Measurements from ENCODE around the gene PTPRR. TPM values are rescaled to one million over a fixed set of nuclear protein-coding genes. Genes with fewer than 3 reads are reported as not detected.
"Not testable (repeated sequence)": the region's sequence is repeated elsewhere in the genome, so short reads cannot be mapped to it uniquely, and the experiment has no call there.

Gene PTPRR
- total RNA-seq, 4 donors from 2014 or later, result 0.24 to 0.95 (median 0.30) TPM

DNA sequence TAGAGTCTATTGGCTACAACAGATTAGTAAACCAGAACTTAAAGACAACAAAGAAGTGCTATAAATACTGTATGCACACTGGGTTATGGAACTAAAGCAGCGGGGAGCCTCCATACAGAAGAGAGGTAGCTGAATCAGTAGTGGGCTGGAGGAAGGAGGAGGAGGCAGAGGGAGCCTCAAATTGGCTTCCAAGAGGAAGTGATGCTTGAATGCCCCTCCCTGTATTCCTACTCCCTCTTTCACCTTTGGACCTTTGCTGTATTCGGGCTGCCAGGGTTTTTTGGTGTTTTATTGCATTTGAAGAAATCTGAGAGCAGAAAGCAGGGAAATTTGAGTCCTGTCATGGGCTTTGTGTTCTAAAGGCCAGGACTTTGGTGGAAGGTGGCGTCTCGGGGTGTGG is 179.3 kb downstream of the PTPRR start:
- ATAC-seq (ENCODE audit: low FRiP score) (no peak), DNase-seq (ENCODE audit: low spot score) (no peak)
- TF ChIP-seq, protein P1, sequence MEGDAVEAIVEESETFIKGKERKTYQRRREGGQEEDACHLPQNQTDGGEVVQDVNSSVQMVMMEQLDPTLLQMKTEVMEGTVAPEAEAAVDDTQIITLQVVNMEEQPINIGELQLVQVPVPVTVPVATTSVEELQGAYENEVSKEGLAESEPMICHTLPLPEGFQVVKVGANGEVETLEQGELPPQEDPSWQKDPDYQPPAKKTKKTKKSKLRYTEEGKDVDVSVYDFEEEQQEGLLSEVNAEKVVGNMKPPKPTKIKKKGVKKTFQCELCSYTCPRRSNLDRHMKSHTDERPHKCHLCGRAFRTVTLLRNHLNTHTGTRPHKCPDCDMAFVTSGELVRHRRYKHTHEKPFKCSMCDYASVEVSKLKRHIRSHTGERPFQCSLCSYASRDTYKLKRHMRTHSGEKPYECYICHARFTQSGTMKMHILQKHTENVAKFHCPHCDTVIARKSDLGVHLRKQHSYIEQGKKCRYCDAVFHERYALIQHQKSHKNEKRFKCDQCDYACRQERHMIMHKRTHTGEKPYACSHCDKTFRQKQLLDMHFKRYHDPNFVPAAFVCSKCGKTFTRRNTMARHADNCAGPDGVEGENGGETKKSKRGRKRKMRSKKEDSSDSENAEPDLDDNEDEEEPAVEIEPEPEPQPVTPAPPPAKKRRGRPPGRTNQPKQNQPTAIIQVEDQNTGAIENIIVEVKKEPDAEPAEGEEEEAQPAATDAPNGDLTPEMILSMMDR (IDR thresholded peaks at IDR 0.05), result no peak

DNA sequence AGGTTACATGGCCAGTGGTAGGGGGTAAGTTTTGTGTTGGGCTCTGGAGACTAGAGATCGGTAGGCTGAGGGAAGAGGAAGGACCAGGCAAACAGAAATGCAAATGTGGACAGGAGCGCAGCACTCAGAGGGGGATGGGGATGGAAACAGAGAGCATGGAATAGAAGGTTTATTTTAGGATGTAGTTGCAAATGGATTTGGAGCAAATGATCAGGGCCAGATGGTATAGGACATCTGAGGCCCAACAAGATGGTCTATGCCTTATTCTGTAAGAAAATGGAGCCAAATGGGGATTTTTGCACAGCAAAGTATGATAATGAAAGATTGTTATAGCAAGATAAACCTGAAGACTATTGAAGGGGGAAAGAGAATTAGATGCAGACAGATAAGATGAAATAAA is 180.8 kb downstream of the PTPRR start:
- TF ChIP-seq, protein P1 (IDR thresholded peaks at IDR 0.05), result no peak
- DNase-seq (ENCODE audit: low spot score) (no peak), ATAC-seq (ENCODE audit: low FRiP score) (no peak)

DNA sequence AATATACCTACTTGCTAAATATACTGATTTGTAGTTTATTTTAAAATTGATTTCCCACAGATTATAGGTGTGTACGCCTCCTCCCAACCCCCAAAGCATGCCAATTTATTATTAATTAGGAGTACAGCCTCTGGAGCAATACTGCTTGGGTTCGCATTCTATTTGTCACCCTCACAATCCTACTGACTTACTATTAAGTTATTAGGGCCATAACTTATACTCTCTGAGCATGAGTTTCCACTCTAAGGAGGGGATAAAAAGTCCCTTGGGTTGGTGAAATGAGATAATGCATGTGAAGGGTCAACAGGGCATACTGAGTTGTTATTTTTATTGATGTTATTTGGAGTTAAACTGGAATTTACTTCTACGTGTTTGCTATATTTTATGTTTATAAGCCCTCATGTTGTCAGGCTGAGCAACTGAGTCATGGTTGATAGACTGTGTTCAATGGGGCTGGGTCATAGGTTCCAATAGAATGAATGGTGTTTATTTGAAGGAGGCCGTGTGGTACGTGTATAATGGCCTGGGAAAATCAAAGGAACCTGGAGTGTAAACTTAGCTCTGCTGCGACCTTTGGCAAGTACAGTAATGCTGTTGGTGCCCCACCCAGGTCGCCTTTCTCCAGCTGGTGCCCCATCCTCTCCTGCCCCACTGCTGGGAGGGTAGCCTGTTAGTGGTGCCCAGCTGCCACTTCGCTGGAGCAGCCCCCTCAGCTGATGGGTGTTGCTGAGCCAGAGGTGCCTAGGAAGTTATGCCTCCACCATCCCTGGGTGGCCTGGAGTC is 184.0 kb downstream of the PTPRR start:
- DNase-seq (ENCODE audit: low spot score), result no peak
- ATAC-seq (ENCODE audit: low FRiP score), result no peak
- TF ChIP-seq, protein P1 (IDR thresholded peaks at IDR 0.05), result no peak

DNA sequence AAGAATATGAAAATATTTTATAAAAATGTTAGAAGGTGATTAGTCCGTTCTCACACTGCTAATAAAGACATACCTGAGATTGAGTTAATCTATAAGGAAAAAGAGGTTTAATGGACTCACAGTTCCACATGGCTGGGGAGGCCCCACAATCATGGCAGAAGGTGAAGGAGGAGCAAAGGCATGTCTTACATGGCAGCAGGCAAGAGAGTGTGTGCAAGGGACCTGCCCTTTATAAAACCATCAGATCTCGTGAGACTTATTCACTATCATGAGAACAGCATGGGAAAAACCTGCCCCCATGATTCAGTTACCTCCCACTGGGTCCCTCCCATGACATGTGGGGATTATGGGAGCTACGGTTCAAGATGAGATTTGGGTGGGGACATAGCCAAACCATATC is 185.3 kb downstream of the PTPRR start:
- not testable (repeated sequence) for ATAC-seq (ENCODE audit: low FRiP score); DNase-seq (ENCODE audit: low spot score)

DNA sequence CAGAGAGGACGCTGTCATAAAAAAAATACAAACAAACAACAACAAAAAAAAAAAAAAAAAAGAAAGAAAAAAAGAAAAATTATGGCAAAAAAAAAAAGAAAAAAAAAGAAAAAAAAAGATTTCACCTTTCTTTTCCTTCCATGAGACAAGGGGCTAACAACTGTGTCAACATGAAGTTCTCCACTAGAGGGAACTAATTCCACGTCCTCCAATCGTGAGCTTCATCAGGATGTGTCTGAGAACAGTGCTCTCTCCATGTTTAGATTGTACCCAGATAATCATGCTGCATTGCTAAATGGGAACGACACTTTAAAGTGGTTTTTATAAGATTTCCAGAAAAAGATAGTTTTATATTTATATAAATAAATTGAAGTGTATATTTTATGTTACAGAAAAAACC is 187.2 kb downstream of the PTPRR start:
- no peak for ATAC-seq (ENCODE audit: low FRiP score)
- no peak for DNase-seq (ENCODE audit: low spot score)
- TF ChIP-seq, protein P1 (IDR thresholded peaks at IDR 0.05), result no peak

DNA sequence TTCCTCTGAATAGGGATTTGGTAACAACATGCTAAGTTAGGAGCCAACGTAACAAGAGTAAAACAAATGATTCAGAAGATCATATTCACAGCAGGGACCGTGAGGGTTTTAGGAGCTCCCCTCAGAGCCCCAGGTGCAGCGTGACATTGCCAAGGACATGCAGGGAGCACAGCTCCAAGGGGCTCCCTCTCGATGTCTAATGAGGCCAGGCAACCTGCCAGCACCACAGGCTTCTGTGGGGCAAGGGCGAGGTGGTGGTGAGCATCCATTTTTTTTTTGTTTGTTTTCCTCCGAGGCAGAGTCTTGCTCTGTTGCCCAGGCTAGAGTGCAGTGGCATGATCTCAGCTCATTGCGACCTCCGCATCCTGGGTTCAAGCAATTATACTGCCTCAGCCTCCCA is 188.3 kb downstream of the PTPRR start:
- ATAC-seq (ENCODE audit: low FRiP score) (no peak), DNase-seq (ENCODE audit: low spot score) (no peak)
- TF ChIP-seq, protein P1 (IDR thresholded peaks at IDR 0.05), result no peak

DNA sequence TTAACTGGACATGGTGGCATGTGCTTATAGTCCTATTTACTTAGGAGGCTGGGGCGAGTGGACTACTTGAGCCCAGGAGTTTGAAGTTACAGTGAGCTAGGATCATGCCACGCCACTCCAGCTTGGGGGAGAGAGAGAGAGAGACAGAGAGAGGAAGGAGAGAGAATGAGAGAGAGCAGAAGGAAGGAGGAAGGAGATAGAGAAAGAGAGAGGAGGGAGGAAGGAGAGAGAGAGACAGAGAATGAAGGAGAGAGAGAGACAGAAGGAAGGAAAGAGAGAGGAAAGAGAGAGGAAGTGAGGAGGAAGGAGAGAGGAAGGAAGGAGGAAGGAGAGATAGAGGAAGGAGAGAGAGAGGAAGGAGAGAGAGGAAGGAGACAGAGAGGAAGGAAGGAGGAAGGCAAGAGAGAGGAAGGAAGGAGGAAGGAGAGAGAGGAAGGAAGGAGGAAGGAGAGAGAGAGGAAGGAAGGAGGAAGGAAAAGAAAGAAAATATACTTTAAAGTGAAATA is 189.8 kb downstream of the PTPRR start:
- TF ChIP-seq, protein P1 (IDR thresholded peaks at IDR 0.05), result no peak
- ATAC-seq (ENCODE audit: low FRiP score), result no peak
- no peak for DNase-seq (ENCODE audit: low spot score)
